NB4 (cell line): ENCODE results near the gene FBN1.

Experiments used
- CTCF ChIP-seq: IDR thresholded peaks from one replicate; pipeline ENCODE4 v1.5.1; 2012; ENCODE audit warnings: low read depth, low read length
- POLR2A ChIP-seq: IDR thresholded peaks from 2 replicates; pipeline ENCODE4 v1.6.1; 2011; ENCODE audit warnings: mild to moderate bottlenecking; ENCODE audit not compliant: insufficient read length; ENCODE audit errors: extremely low read depth

DNA sequence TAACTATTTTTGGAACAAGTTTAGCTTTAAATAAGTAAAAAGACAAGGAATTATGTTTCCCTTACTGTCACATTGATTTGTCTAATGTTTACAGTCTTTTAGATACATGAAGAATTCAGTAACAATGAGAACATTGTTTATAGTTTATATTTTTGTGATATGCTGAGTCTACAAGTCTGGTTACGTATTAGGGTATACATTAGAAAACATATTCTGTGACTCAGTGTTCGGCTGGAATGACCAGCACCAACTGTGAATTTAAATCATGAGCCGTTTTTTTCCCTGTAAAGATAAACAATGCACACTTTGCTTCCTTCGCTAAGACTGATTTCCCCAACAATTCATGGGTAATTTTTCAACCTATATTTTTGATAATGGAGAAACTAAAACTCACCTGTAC, 182.8 kb downstream of the FBN1 start:
- TF ChIP-seq POLR2A: no peak
- no peak for TF ChIP-seq CTCF
